A549 treated with dexamethasone at 1 μM for 4 hours (cell line): ENCODE results near the gene NELFCD. TPM values are rescaled to one million over a fixed set of nuclear protein-coding genes. Genes with fewer than 3 reads are reported as not detected.

Experiments
- total RNA-seq: library from RNA; stranded (reverse); fragments of 200-300 nt; extraction: Qiagen RNA extraction; gene quantifications from 5 replicates; pipeline ENCODE4 v1.2.3, GENCODE V29; 2022

Gene NELFCD, protein sequence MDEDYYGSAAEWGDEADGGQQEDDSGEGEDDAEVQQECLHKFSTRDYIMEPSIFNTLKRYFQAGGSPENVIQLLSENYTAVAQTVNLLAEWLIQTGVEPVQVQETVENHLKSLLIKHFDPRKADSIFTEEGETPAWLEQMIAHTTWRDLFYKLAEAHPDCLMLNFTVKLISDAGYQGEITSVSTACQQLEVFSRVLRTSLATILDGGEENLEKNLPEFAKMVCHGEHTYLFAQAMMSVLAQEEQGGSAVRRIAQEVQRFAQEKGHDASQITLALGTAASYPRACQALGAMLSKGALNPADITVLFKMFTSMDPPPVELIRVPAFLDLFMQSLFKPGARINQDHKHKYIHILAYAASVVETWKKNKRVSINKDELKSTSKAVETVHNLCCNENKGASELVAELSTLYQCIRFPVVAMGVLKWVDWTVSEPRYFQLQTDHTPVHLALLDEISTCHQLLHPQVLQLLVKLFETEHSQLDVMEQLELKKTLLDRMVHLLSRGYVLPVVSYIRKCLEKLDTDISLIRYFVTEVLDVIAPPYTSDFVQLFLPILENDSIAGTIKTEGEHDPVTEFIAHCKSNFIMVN
- total RNA-seq: 39.5 to 47.3 TPM (median 45.4 TPM) in 5 replicates

DNA sequence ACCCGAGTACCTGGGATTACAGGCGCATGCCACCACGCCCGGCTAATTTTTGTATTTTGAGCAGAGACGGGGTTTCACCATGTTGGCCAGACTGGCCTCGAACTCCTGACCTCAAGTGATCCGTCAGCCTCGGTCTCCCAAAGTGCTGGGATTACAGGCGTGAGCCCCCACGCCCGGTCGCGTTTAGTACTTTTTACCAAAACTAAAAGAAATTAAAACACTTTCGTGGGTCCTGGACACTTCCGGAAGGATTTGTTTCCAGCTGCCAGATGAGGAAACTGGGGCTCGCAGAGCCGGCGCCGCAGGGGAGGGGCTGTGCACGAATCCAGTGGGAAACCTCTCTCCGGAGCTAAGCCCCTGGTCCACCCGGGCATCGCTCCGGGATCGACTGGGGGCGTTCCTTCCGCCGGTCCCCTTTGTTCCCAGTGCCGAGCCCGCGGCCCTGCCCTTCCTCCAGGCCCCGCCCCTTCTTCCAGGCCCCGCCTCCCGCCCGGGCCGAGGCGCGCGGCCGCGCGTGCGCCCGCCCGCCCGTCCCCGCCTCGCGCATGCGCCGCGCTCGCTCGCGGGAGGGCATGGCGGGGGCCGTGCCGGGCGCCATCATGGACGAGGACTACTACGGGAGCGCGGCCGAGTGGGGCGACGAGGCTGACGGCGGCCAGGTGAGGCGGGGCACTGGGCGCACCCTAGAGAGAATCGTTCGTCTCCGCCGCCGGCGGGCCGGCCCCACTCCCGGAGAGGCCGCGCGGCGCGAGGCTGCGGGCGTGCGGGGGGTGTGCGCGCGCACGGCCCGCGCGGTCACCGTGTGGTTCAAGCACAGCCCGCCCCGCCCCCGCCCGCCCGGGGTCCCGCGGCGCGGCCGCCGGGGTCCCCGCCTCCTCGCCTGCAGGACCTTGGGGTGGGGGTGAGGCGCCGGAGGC, at the start of gene NELFCD:
Gene NELFCD (plus strand): TSS at position 546 of the 917 bp plus-strand sequence. CDS start 54 bp downstream, at position 600.

DNA sequence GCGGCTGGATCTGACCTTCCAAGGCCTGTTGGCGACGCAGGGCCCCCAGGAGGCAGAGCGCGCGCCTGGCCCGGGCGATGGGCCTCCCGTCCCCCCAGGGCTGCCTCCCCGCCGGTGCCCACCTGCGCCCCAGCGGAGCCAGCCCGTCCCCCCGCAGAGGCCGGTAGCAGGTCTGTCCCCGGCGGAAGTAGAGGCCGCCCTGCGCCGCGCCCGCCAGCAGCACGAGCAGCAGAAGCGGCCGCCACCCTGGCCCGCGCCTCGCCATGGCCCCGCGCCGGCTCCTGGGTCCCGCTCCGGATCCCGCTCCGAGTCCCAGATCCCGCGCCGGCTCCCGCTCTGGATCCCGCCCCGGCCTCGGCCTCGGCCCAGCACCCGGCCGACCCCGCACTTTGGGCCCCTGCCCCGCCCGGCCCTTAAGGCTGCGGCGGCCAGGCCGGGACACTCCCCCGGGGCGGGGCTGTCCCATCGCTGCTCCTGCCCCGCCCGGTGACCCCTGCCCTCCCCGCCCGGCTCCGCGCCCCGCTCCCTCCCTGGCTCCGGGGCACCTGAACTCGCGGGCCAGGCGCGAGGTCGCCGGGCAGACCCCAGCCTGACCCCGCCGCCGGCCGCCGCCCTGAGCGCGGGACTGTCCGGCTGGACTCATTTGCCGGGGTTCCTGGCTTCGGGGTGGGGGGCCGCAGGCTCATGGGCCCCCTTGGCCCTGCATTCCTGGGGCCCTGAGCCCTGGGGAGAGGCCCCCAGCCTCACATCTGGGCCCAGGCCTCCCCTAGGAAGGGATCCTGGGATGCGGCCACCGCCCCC, 26.0 kb downstream of the NELFCD start, which contains the start of gene CTSZ:
Gene CTSZ (minus strand): TSS at position 391 of the 801 bp plus-strand sequence. CDS start 126 bp downstream, at position 265.

DNA sequence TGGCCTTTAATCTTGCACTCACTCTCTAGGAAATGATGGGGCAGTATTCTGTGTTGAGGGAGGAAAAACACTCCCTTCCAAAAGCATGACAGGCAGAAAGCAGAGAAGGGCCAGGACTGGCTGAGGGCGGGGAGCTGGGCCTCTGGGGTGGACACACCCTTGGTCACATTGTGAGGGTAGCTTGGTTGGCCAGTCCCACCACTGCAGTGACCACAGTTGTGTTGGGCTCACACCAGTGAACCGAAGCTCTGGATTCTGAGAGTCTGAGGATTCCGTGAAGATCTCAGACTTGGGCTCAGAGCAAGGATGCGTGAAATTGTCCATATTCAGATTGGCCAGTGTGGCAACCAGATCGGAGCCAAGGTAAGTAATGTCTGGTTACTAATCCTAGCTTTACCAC, 38.2 kb downstream of the NELFCD start, which contains the start of gene TUBB1:
Gene TUBB1 (plus strand): TSS at position 213 of the 400 bp plus-strand sequence. CDS start 94 bp downstream, at position 307.

DNA sequence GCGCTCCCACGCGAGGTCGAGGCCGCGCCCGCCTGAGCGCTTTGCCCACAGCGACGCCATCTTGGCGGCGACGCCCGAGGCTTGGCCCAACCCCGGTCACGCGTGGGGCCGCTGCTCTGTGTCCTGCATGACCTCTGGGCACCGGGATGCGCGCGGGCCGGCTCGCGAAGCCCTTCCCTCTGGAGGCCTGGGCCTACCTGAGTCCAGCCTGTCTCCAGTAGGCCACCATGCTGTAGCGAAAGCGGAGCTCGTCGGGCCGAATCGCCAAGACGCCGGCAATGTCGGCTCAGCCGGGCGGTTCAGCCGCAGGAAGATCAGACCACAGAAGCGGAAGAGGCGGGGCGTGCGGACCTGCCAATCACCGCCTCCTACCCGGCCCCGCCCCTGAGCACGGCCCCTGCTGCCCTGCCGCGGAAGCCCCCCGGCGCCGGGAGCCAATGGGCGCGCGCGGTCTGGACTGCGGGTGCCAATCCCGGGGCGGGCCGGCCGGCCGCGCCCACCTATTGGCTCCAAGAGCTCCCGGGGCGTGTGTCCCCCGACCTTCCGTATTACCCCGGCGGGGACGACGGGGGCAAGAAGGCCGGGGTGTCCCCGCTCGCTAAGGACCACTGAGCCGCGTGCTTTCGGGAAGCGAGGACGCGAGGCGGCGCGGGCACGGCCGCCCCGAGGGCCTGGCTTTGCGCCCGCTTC, 51.1 kb downstream of the NELFCD start, which contains the start of gene ATP5F1E:
Gene ATP5F1E (minus strand): TSS at position 313 of the 690 bp plus-strand sequence. CDS start 84 bp downstream, at position 229.

DNA sequence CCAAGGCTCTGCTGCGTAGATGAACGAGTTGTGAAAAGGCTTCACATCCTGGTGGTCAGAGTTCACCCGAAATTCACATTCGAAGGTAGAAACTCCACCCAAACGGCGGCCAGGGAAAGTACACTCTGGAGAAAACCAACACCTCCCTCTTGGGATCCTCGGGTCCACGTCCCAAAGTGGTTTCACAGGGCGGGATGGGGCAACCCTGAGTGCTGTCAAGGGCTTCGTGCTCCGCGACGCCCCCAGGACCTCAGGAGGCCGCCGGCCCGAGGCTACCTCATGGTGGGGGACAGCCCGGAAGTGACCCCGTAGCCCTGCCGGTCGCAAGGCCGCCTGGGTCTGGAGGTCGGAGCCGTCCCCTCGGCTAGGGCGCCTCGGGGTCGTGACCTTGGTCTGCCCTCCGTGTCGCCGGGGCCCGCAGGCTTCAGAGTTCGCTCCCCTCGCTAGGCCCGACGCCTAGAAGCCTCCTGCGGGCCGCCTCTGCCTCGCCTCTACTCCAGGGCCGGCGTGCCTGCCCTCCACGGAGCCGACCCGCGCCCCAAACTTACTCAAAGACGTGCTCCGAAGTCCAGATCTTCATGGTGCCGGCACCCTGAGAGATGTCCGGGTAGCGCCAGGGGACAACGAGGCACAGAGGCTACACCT, 61.2 kb downstream of the NELFCD start, which contains the start of gene PRELID3B:
Gene PRELID3B (minus strand): TSS at position 636 of the 645 bp plus-strand sequence. CDS start 56 bp downstream, at position 580.

Other genes with a start within 250 kb of the NELFCD start
- gene GNAS-AS1, start 130.4 kb upstream of the NELFCD start, total RNA-seq: not detected in 5 replicates
- 649 to 731 TPM (median 682 TPM) in 5 replicates for gene GNAS, start 128.5 kb upstream of the NELFCD start, total RNA-seq
- 148 to 209 TPM (median 200 TPM) in 5 replicates for gene CTSZ, start 26.0 kb downstream of the NELFCD start, total RNA-seq
- 0.02 TPM in 2 of 5 replicates, not detected in the others for gene TUBB1, start 38.2 kb downstream of the NELFCD start, total RNA-seq
- gene ATP5F1E, start 51.1 kb downstream of the NELFCD start, total RNA-seq: 77.2 to 163 TPM (median 78.1 TPM) in 5 replicates
- gene PRELID3B, start 61.5 kb downstream of the NELFCD start, total RNA-seq: 58.6 to 69.8 TPM (median 65.8 TPM) in 5 replicates
- gene ZNF831, start 182.6 kb downstream of the NELFCD start, total RNA-seq: not detected in 5 replicates